H1 (cell line): ENCODE data around the gene UTP15. TPM values are rescaled to one million over a fixed set of nuclear protein-coding genes. Genes with fewer than 3 reads are reported as not detected.

ENCODE experiments used
- ATF2 ChIP-seq: IDR thresholded peaks from 2 replicates; pipeline ENCODE4 v1.6.1; 2012; ENCODE audit warnings: low read length, inconsistent platforms
- CREB1 ChIP-seq: IDR thresholded peaks from 2 replicates; pipeline ENCODE4 v1.6.1; 2012; ENCODE audit warnings: inconsistent platforms
- CTCF ChIP-seq, 3 experiments: IDR thresholded peaks; 1 replicate in 2 of 3; 2 replicates in 1 of 3; pipeline versions ENCODE4 v1.5.1 to v1.6.1; 2011; ENCODE audit warnings: low read length in 3 of 3, mild to moderate bottlenecking in 3 of 3, inconsistent platforms in 2 of 3, low read depth in 1 of 3, moderate library complexity in 1 of 3; ENCODE audit not compliant: insufficient read depth in 1 of 3; ENCODE audit errors: control extremely low read depth in 1 of 3
- KDM4A ChIP-seq: IDR thresholded peaks from one replicate; pipeline ENCODE4 v1.7.1; 2012; ENCODE audit warnings: low read depth, mild to moderate bottlenecking, moderate library complexity, low read length, inconsistent platforms; ENCODE audit not compliant: severe bottlenecking
- POLR2AphosphoS5 ChIP-seq: IDR thresholded peaks from 2 replicates; pipeline ENCODE4 v1.6.1; 2011; ENCODE audit warnings: low read depth, low read length
- RAD21 ChIP-seq, 2 experiments: IDR thresholded peaks in 1 of 2; conservative IDR thresholded peaks in 1 of 2; 2 replicates each; pipeline ENCODE4 v1.6.1; 2011; ENCODE audit warnings: low read depth in 2 of 2, low read length in 2 of 2, improper control_type of control experiment in 1 of 2, inconsistent platforms in 1 of 2, mild to moderate bottlenecking in 1 of 2, moderate library complexity in 1 of 2
- SUZ12 ChIP-seq: fragments of 200-600 bp; sonication (generic); IDR thresholded peaks from 2 replicates; pipeline ENCODE4 v1.6.1; 2012; ENCODE audit warnings: mild to moderate bottlenecking, inconsistent platforms, low read length, moderate library complexity, mixed read lengths
- polyA plus RNA-seq, 7 experiments: library from polyadenylated mRNA; depleted of rRNA in 3 of 7; stranded (reverse) in 5 of 7; unstranded in 2 of 7; fragments of >200 nt in 5 of 7; fragments of 200-250 nt in 2 of 7; gene quantifications; 1 replicate in 5 of 7; 2 replicates in 1 of 7; 4 replicates in 1 of 7; pipeline versions ENCODE4 v1.2.1 to v1.2.3, GENCODE V29; 2011 to 2013; ENCODE audit warnings: missing spikeins in 2 of 7, mixed read lengths in 2 of 7
- total RNA-seq: library from RNA; stranded (reverse); fragmentation: NEBNext Ultra II Directional; extraction: Animal tissue kit (Norgen Biotek cat#: 25700); gene quantifications from 2 replicates; pipeline ENCODE4 v1.2.1, GENCODE V29; 2021

Gene UTP15
- total and polyA plus RNA-seq, 2 of the 8 experiments (the other 6 are each of a cell fraction or from before 2014, with no cell fraction given) = 14.3 to 33.6 TPM

GRCh38 chr5:73534011-73534644 lies 31.4 kb upstream of the UTP15 start (continued):
- TF ChIP-seq CREB1 = no peak
- TF ChIP-seq RAD21 (IDR thresholded peaks at IDR 0.05 in 1 of 2, conservative IDR thresholded peaks at IDR 0.05 in 1 of 2; ENCODE audit: low read depth in 2 of 2, low read length in 2 of 2) = no peak
- no peak for TF ChIP-seq ATF2
- TF ChIP-seq SUZ12 = no peak
- no peak for TF ChIP-seq POLR2AphosphoS5
- no peak for TF ChIP-seq KDM4A
- TF ChIP-seq CTCF (IDR thresholded peaks at IDR 0.05; ENCODE audit: control extremely low read depth in 1 of 3, insufficient read depth in 1 of 3, low read depth in 1 of 3, low read length in 3 of 3) = no peak
- TF ChIP-seq, all 59 proteins: peak for 0
